ENCODE data around the gene DSG3. TPM values are rescaled to one million over a fixed set of nuclear protein-coding genes. Genes with fewer than 3 reads are reported as not detected.

Gene DSG3
- polyA plus RNA-seq, 6 donors from 2014 or later, result not detected

DNA sequence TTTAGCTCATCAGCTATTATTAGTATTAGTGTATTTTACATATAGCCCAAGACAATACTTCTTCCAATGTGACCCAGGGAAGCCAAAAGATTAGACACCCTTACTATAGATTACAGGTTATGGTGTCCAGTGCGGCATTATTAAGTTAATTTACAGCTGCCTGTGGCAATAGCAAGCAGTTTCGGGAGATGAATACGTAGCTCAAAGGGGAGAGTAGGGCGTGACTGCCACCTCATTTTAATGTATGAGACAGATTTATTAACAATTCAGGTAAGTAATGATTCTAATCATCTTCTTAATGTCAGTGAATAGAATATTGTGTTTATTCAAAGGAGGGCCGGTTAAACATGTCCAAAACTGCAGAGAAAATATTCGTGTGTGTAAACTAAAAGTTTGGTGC, 6.8 kb upstream of the DSG3 start:
- DNase-seq (no peak), ATAC-seq (ENCODE audit: low read depth in 2 of 2) (no peak)
- Mint-ChIP-seq H3K36me3 (no peaks in the 10 kb centered on the region), H3K27ac (no peak overlapping the region), H3K4me3 (no peak overlapping the region), H3K27me3 (peaks cover 0 to under 1% (median 0%) of the 10 kb centered on the region in 3 donors), H3K4me1 (no peaks in the 10 kb centered on the region), H3K9me3 (no peaks in the 10 kb centered on the region)

GRCh38 chr18:31441493-31441892, 6.0 kb upstream of the DSG3 start:
- ATAC-seq (ENCODE audit: low read depth in 2 of 2) (no peak), DNase-seq (no peak)
- no peaks in the 10 kb centered on the region for H3K4me1 Mint-ChIP-seq
- no peak overlapping the region for H3K27ac Mint-ChIP-seq
- no peak overlapping the region for H3K4me3 Mint-ChIP-seq
- no peaks in the 10 kb centered on the region for H3K27me3 Mint-ChIP-seq
- H3K36me3 Mint-ChIP-seq, result no peaks in the 10 kb centered on the region
- H3K9me3 Mint-ChIP-seq, result no peaks in the 10 kb centered on the region

- no peaks in the 10 kb centered on the region for H3K9me3 Mint-ChIP-seq
Observed at GRCh38 chr18:31444142-31444541, 3.4 kb upstream of the DSG3 start.

DNA sequence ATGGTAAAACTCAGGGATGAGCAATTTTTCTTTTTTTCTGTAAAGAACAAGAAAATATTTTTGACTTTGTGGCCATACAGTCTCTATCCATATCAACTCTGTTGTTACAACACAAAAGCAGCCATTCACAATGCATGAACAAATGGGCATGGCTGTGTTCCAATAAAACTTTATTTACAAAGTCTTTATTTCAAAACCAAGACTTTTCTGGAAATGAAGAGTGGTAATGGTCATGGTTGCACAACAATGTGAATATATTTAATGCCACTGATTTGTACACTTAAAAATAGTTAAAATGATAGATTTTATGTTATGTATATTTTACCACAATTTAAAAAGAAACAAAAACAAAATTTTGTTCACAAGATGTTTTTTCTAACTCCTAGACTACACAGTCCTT, 1.6 kb upstream of the DSG3 start:
- no peaks in the 10 kb centered on the region for H3K9me3 Mint-ChIP-seq
- peaks cover 0 to 12% (median 0%) of the 10 kb centered on the region in 3 donors for H3K27me3 Mint-ChIP-seq
- no peaks in the 10 kb centered on the region for H3K36me3 Mint-ChIP-seq
- H3K4me1 Mint-ChIP-seq, result no peaks in the 10 kb centered on the region
- H3K27ac Mint-ChIP-seq, result no peak overlapping the region
- ATAC-seq (ENCODE audit: low read depth in 2 of 2), result no peak
- no peak overlapping the region for H3K4me3 Mint-ChIP-seq
- DNase-seq, result no peak

More at GRCh38 chr18:31444142-31444541, 3.4 kb upstream of the DSG3 start:
- Mint-ChIP-seq H3K27me3 (peaks cover 0 to 3% (median 0%) of the 10 kb centered on the region in 3 donors), H3K36me3 (no peaks in the 10 kb centered on the region), H3K4me1 (no peaks in the 10 kb centered on the region), H3K27ac (no peak overlapping the region), H3K4me3 (no peak overlapping the region)
- no peak for ATAC-seq (ENCODE audit: low read depth in 2 of 2)
- DNase-seq, result no peak

DNA sequence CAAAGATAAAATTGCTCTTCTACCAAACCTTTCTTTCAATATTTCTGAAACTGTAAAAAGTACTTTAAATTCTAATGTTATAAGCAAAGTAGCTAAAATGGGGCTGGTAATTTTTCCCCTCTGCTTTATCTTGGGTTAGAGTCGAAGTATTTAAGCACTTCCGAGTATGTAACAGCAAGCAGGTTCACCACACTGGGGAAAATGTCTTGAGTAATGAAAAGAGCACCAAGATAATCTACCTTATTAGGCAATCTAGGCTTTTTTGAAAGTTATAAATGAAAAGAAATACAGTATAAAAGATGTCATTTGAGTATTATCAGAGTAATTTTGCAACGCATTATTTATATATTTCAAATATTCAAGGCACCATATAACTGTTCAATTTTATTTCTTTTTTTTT, 687 bp upstream of the DSG3 start:
- DNase-seq (no peak), ATAC-seq (ENCODE audit: low read depth in 2 of 2) (no peak)
- no peak overlapping the region for H3K27ac Mint-ChIP-seq
- H3K4me1 Mint-ChIP-seq, result no peaks in the 10 kb centered on the region
- no peaks in the 10 kb centered on the region for H3K9me3 Mint-ChIP-seq
- peaks cover 0 to 12% (median 0%) of the 10 kb centered on the region in 3 donors for H3K27me3 Mint-ChIP-seq
- H3K36me3 Mint-ChIP-seq, result no peaks in the 10 kb centered on the region
- no peak overlapping the region for H3K4me3 Mint-ChIP-seq

DNA sequence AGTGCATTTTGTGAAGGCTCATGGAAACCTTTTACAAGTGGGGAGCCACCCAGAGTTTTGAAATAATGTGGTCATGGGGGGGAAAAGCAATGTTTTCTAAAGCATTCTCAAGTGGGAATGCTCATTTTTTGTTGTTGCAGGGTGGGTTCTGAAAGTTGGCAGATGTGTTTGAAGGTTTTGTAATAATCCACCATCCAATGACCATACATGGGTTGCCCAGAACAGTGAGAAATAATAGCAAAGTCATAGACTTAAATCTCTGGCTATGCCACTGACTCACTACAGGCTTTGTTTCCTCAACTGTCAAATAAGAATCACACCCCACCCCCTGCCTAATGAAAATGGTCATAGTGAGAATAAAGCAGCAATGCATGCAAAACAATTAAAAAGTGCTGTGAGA, 2.9 kb downstream of the DSG3 start:
- H3K36me3 Mint-ChIP-seq, result no peaks in the 10 kb centered on the region
- H3K27ac Mint-ChIP-seq, result no peak overlapping the region
- no peak for ATAC-seq (ENCODE audit: low read depth in 2 of 2)
- H3K4me3 Mint-ChIP-seq, result no peak overlapping the region
- H3K9me3 Mint-ChIP-seq, result no peaks in the 10 kb centered on the region
- no peaks in the 10 kb centered on the region for H3K4me1 Mint-ChIP-seq
- DNase-seq, result no peak
- H3K27me3 Mint-ChIP-seq, result peaks cover 0 to 12% (median 0%) of the 10 kb centered on the region in 3 donors

- Mint-ChIP-seq H3K4me1 (no peaks in the 10 kb centered on the region), H3K36me3 (no peaks in the 10 kb centered on the region), H3K27ac (no peak overlapping the region), H3K9me3 (no peaks in the 10 kb centered on the region), H3K27me3 (peaks cover 0 to 12% (median 0%) of the 10 kb centered on the region in 3 donors), H3K4me3 (no peak overlapping the region)
- no peak for ATAC-seq (ENCODE audit: low read depth in 2 of 2)
- DNase-seq, result no peak
Observed at GRCh38 chr18:31451625-31452024, 4.1 kb downstream of the DSG3 start.

DNA sequence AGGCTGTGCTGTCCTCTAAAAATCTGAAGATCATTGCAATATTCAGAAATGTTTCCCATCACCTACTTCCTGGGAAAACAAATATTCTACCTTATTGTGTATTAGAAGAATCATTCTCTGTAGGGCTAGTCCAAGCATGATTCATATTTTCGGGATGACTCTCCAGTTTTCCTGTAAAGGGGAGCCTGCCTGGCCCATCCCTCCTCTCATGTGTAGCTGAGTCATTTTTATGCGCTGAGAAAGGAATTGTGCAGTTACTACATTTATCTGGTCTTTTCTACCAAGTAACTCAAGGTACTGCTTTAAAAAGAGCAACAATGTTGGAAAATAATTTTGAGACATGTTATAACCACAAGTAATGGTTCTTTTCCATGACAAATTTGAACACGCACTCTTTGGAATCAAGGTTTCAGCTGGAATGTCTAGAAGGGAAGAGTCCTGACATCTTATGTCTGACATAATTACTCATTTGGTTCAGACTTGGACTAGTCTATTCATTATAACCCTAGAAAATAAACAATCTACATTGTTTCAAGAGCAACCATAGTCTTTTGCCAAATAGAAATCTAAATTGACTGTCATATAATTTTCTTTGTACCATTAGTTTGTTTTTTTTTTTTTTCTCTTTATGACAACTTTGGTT, 6.6 kb downstream of the DSG3 start:
- ATAC-seq (ENCODE audit: low read depth in 2 of 2) (no peak), DNase-seq (no peak)
- H3K27me3 Mint-ChIP-seq, result peaks cover 0 to 8% (median 0%) of the 10 kb centered on the region in 3 donors
- no peaks in the 10 kb centered on the region for H3K36me3 Mint-ChIP-seq
- H3K4me1 Mint-ChIP-seq, result no peaks in the 10 kb centered on the region
- no peak overlapping the region for H3K4me3 Mint-ChIP-seq
- H3K9me3 Mint-ChIP-seq, result peaks cover 0 to 2% (median 0%) of the 10 kb centered on the region in 7 donors
- no peak overlapping the region for H3K27ac Mint-ChIP-seq

DNA sequence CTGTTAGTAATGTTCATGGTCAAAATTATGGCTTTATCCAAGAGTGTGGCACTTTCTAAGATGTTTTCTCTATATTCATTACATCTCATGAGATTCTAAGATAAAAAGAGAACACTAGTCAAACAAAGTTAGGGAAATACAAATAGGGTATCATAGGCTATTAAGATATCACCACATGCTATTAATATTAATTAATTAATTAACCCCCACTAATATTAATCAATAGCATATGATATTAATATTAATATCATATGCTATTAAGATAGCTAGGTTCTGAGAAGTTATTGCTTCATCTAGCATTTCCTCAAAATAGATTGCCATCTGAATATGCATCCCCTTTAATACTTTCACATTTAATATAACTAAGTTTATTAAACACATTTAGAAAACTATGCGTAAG, 22.1 kb downstream of the DSG3 start:
- ATAC-seq (ENCODE audit: low read depth in 2 of 2) (no peak), DNase-seq (no peak)
- no peak overlapping the region for H3K4me3 Mint-ChIP-seq
- H3K9me3 Mint-ChIP-seq, result peaks cover 0 to 5% (median 0%) of the 10 kb centered on the region in 7 donors
- H3K27ac Mint-ChIP-seq, result no peak overlapping the region
- H3K4me1 Mint-ChIP-seq, result no peaks in the 10 kb centered on the region
- no peaks in the 10 kb centered on the region for H3K36me3 Mint-ChIP-seq
- peaks cover 0 to 6% (median 0%) of the 10 kb centered on the region in 3 donors for H3K27me3 Mint-ChIP-seq

DNA sequence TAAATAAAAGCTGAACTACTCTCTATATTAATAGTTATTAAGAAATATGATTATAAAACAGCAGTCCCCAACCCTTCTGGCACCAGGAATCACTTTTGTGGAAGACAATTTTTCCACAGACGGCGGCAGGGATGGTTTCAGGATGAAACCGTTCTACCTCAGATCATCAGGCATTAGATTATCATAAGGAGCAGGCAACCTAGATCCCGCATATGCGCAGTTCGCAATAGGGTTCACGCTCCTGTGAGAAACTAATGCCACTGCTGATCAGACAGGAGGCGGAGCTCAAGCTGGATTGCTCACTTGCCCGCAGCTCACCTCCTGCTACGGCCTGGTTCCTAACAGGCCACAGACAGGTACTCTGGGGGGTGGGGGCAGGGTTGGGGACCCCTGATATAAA, 31.1 kb downstream of the DSG3 start:
- peaks cover 4 to 17% (median 8%) of the 10 kb centered on the region in 3 donors for H3K27me3 Mint-ChIP-seq
- DNase-seq, result no peak
- H3K36me3 Mint-ChIP-seq, result no peaks in the 10 kb centered on the region
- ATAC-seq (ENCODE audit: low read depth in 2 of 2), result no peak
- no peaks in the 10 kb centered on the region for H3K9me3 Mint-ChIP-seq
- no peak overlapping the region for H3K27ac Mint-ChIP-seq
- H3K4me1 Mint-ChIP-seq, result no peaks in the 10 kb centered on the region
- H3K4me3 Mint-ChIP-seq, result no peak overlapping the region

GRCh38 chr18:31482051-31482450, 34.5 kb downstream of the DSG3 start:
- no peaks in the 10 kb centered on the region for H3K9me3 Mint-ChIP-seq
- no peak overlapping the region for H3K27ac Mint-ChIP-seq
- no peaks in the 10 kb centered on the region for H3K4me1 Mint-ChIP-seq
- no peak for ATAC-seq (ENCODE audit: low read depth in 2 of 2)
- no peak for DNase-seq
- H3K4me3 Mint-ChIP-seq, result no peak overlapping the region
- no peaks in the 10 kb centered on the region for H3K36me3 Mint-ChIP-seq
- peaks cover 10 to 24% (median 23%) of the 10 kb centered on the region in 3 donors for H3K27me3 Mint-ChIP-seq

DNA sequence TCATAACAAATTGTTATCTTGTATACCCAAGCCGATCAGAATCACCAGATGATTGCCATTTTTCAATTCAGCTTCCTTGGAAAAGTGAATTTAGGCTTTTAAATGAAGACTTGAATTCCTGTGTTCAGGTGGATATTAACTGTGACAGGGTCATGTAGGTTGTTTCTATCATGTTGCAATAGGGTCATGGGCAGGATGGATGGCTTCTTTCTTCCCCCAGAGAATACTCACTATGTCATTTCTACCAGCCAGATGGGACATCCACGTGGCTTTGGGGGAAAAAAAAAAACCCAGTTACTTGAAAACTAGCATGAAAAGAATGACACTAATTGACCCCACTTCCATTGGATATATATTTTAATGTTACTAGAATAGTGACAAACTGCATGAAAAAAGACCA, 35.9 kb downstream of the DSG3 start:
- H3K27ac Mint-ChIP-seq, result no peak overlapping the region
- H3K4me1 Mint-ChIP-seq, result no peaks in the 10 kb centered on the region
- no peak for ATAC-seq (ENCODE audit: low read depth in 2 of 2)
- no peaks in the 10 kb centered on the region for H3K9me3 Mint-ChIP-seq
- H3K27me3 Mint-ChIP-seq, result peaks cover 16 to 28% (median 25%) of the 10 kb centered on the region in 3 donors
- no peak for DNase-seq
- H3K36me3 Mint-ChIP-seq, result no peaks in the 10 kb centered on the region
- no peak overlapping the region for H3K4me3 Mint-ChIP-seq

DNA sequence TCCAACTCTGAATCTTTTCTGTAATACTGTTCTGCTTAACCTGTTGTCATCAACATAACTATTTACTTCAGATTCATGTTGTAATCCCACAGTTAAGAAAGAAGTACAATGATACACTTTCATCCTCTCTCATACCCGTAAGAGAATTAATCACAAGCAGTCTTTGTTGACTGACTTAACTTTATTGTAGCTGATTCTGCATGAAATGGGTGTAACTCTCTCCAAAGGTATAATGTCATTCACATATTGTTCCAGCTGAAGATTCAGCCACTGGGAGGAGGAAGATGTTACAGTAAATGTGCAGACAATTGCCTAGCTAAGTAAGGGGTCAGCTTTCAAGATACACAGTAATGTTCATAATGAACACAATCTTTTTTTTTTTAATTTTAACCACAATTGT, 36.9 kb downstream of the DSG3 start:
- Mint-ChIP-seq H3K27ac (no peak overlapping the region), H3K4me3 (no peak overlapping the region), H3K9me3 (peaks cover 0 to 4% (median 0%) of the 10 kb centered on the region in 7 donors), H3K36me3 (no peaks in the 10 kb centered on the region), H3K27me3 (peaks cover 17 to 30% (median 30%) of the 10 kb centered on the region in 3 donors), H3K4me1 (no peaks in the 10 kb centered on the region)
- ATAC-seq (ENCODE audit: low read depth in 2 of 2) (no peak), DNase-seq (no peak)

- Mint-ChIP-seq H3K27ac (no peak overlapping the region), H3K4me1 (no peaks in the 10 kb centered on the region), H3K27me3 (peaks cover 21 to 27% (median 23%) of the 10 kb centered on the region in 3 donors), H3K4me3 (no peak overlapping the region), H3K36me3 (no peaks in the 10 kb centered on the region), H3K9me3 (peaks cover 0 to 7% (median 0%) of the 10 kb centered on the region in 7 donors)
- ATAC-seq (ENCODE audit: low read depth in 2 of 2) (no peak), DNase-seq (no peak)
Observed at GRCh38 chr18:31486165-31486564, 38.6 kb downstream of the DSG3 start.

All from naive B cell (primary cell).